ENCODE data around the gene BMF.
A peak's percentile ranks its signal among the peaks of the same experiment; 100 is the strongest.

Gene BMF

DNA sequence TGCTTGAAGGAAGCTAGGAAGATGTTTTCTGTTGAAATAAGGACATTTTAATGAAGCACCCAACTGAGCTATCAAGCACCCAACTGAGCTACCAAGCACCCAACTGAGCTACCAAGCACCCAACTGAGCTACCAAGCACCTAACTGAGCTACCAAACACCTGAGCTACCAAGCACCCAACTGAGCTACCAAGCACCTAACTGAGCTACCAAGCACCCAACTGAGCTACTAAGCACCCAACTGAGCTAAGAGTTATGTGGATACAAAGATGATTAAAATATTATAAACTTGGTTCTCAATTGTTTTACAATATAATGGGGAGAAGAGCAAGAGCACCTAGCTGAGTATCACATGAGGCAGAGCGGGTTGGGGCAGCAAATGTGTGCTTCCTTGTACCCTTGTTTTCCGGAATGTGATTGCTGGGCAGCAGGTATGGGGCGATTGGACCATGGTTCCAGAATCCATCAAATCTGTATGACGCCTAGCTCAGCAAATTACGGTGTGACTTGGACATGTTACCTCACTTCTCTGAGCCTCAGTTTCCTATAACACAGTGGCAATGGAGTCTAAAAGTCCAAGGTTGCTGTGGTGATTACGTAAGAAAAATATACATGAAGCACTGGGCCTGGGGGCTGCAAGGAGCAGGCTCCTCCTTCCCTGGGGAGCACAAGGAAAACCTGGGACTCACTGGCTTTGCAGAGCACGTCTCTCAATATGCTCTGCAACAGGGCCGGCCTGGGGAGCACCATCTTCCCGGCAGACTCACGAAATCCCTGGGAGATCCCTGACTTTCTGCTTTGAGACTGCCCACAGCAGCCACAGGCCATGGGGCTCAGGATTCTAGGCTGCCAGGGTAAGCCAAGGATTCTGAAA is 11.3 kb downstream of the BMF start:
- H3K4me1 ChIP-seq (ENCODE audit: control insufficient read depth in 5 of 5, insufficient read depth in 5 of 5, low read length in 5 of 5): peaks cover 23 to 86% (median 80%) of the 10 kb centered on the region in 5 donors
- peaks cover 0 to 3% (median 0%) of the 10 kb centered on the region in 5 donors for H3K36me3 ChIP-seq (ENCODE audit: control insufficient read depth in 5 of 5, insufficient read depth in 5 of 5, low read length in 5 of 5)

DNA sequence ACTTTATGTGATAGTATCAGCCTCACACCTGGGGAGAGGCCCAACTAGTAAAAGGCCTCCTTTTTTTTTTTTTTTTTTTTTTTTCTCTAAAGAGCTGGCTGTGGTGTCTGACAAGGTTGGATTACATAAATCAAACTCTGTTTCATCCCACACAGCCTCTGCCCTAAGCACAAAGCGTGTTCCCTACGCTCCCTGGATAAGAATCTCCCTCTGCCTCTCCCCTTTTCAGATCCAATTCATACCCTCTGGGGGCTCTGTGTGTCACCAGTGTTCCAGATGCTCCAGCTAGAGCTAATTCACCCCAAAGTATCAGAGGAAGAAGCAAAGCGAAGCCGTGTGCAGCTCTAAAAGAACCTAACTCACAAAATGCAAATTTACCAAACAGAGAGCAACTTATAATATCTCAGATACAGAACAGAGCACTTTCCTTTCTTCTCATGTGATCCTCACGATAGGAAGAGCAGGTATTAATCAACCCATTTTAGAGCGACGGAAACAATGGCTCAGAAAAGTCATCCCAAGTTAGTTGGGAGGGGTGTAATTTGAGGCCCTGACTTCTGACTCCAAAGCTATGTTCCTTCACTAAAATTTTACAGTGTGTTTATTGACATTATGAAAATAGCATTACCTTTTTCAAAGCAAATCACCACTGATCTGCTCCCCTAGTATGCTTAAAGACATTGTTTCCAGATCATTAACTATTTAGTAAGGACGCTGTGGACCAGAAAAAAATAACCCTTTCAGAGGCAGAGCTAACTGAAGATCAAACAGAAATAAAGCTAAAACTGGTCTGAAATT is 12.4 kb downstream of the BMF start:
- Histone ChIP-seq H3K27ac (ENCODE audit: low read depth, low read length) (no peak overlapping the region), H3K9me3 (ENCODE audit: control insufficient read depth in 5 of 5, low read length in 5 of 5) (no peaks in the 10 kb centered on the region), H3K4me3 (ENCODE audit: low read depth in 1 of 5, low read length in 5 of 5) (no peak overlapping the region), H3K4me1 (ENCODE audit: control insufficient read depth in 5 of 5, insufficient read depth in 5 of 5, low read length in 5 of 5) (peaks cover 23 to 85% (median 78%) of the 10 kb centered on the region in 5 donors), H3K27me3 (ENCODE audit: control insufficient read depth in 5 of 5, insufficient read depth in 4 of 5, low read length in 5 of 5) (no peaks in the 10 kb centered on the region), H3K36me3 (ENCODE audit: control insufficient read depth in 5 of 5, insufficient read depth in 5 of 5, low read length in 5 of 5) (peaks cover 0 to 4% (median 0%) of the 10 kb centered on the region in 5 donors), H3K9ac (ENCODE audit: low read length in 5 of 5) (no peak overlapping the region)

More for the DNA sequence above, 11.3 kb downstream of the BMF start:
- H3K27ac ChIP-seq (ENCODE audit: low read depth, low read length): peak overlapping the region; percentile 49
- peak overlapping the region in 1 of 5 donors; percentile 24 for H3K4me3 ChIP-seq (ENCODE audit: low read depth in 1 of 5, low read length in 5 of 5)
- H3K27me3 ChIP-seq (ENCODE audit: control insufficient read depth in 5 of 5, insufficient read depth in 4 of 5, low read length in 5 of 5): no peaks in the 10 kb centered on the region
- H3K9me3 ChIP-seq (ENCODE audit: control insufficient read depth in 5 of 5, low read length in 5 of 5): no peaks in the 10 kb centered on the region
- H3K9ac ChIP-seq (ENCODE audit: low read length in 5 of 5): peak overlapping the region in 1 of 5 donors; percentile 27

DNA sequence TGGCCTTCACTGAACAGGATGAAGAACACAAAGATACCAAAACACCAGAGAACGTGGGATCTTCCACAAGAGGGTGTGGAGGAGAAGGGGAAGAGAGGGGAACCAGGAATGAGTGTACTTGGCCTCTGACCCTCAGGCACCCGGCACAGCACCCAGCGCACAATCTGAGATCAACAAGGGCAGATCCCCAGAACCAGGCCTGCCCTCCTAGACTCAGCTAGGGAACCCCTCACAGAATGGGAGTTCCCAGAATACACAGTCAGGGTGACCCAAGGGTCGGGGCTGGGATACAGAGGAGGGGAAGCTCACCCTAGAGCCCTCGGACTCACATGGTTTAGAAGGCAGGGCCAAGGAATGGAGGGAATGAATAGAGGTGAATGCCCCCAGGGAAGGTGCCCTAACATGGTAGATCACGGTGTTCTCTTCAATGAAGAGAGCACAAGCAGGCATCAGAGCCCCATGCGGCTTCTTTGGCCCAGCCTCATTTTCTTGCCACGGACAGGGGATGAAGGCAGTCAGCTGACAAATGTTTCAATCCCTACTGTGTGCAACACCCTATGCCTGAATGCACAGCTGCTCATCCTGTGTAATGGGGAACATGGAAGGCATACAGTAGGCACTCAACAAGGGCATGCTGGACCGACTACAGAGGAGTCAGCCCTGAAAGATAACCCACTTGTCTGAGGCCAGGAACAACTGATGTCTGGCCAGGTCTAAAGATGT is 13.1 kb downstream of the BMF start:
- Histone ChIP-seq H3K4me1 (ENCODE audit: control insufficient read depth in 5 of 5, insufficient read depth in 5 of 5, low read length in 5 of 5) (peaks cover 23 to 78% (median 71%) of the 10 kb centered on the region in 5 donors), H3K27me3 (ENCODE audit: control insufficient read depth in 5 of 5, insufficient read depth in 4 of 5, low read length in 5 of 5) (no peaks in the 10 kb centered on the region), H3K9me3 (ENCODE audit: control insufficient read depth in 5 of 5, low read length in 5 of 5) (no peaks in the 10 kb centered on the region), H3K36me3 (ENCODE audit: control insufficient read depth in 5 of 5, insufficient read depth in 5 of 5, low read length in 5 of 5) (peaks cover 0 to 11% (median 6%) of the 10 kb centered on the region in 5 donors), H3K9ac (ENCODE audit: low read length in 5 of 5) (no peak overlapping the region), H3K27ac (ENCODE audit: low read depth, low read length) (no peak overlapping the region), H3K4me3 (ENCODE audit: low read depth in 1 of 5, low read length in 5 of 5) (no peak overlapping the region)

DNA sequence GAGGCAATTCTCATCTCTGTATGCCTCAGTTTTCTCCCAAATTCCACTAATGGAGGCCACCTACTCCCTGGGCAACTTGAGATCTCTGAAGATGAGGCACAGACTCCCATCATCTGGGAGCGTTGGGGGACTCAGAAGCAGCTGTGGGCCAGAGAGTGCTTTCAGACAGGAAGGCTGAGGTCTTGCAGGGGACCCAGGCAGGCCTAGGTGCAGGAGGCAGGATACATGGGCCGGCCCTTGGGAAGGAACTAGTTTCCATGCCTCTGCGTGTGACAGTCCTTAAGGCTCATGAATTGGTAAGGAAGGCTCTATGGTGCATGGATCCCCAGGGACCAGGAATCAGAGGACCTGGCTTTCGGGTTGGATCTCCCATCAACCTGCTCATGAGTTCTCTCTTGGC is 14.5 kb downstream of the BMF start:
- H3K27me3 ChIP-seq (ENCODE audit: control insufficient read depth in 5 of 5, insufficient read depth in 4 of 5, low read length in 5 of 5): no peaks in the 10 kb centered on the region
- peaks cover 24 to 70% (median 68%) of the 10 kb centered on the region in 5 donors for H3K4me1 ChIP-seq (ENCODE audit: control insufficient read depth in 5 of 5, insufficient read depth in 5 of 5, low read length in 5 of 5)
- no peak overlapping the region for H3K27ac ChIP-seq (ENCODE audit: low read depth, low read length)
- H3K36me3 ChIP-seq (ENCODE audit: control insufficient read depth in 5 of 5, insufficient read depth in 5 of 5, low read length in 5 of 5): peaks cover 0 to 24% (median 14%) of the 10 kb centered on the region in 5 donors
- H3K4me3 ChIP-seq (ENCODE audit: low read depth in 1 of 5, low read length in 5 of 5): no peak overlapping the region
- no peak overlapping the region for H3K9ac ChIP-seq (ENCODE audit: low read length in 5 of 5)
- H3K9me3 ChIP-seq (ENCODE audit: control insufficient read depth in 5 of 5, low read length in 5 of 5): no peaks in the 10 kb centered on the region

DNA sequence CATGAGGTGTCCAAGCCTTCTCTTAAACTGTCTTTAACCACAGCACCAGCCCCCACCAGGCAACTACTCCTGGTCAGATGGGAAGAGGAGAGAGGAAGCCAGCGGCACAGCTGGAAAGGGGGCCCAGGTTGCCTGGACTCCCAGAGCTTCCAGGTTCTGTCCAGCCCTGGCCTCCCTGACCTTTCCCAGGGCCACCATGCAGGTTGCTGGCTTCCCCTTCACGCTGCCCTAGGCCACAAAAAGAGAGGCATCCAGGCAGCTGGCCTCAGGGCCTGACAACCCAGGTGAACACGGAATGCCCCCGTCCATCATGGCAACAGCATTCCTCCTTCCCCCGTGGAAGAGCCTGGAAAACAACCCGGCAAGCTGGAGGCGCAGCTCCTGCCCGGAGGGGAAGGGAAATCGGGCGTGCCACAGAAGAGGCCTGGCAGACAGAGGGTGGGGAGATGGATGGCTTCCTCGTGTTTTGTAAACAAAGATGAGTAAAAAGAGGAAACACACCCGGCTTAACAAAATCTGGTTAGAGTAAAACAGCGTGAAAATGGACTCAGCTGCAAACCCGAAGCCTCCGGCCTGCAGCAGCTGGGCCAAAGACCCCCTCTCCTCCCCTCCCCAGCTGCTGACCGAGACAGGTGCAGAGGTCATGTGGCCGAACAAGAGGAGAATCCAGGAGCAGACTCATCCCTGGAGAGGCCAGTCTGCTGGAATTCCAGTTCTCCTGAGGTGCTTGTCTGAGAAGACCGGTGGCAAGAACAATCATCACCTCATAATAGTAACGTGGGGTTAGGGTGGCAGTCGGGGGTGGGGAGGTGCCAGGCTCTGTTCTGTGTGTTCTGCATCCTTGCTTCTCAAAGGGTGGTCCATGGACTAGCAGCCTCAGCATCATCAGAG is 15.5 kb downstream of the BMF start:
- Histone ChIP-seq H3K9me3 (ENCODE audit: control insufficient read depth in 5 of 5, low read length in 5 of 5) (no peaks in the 10 kb centered on the region), H3K4me3 (ENCODE audit: low read depth in 1 of 5, low read length in 5 of 5) (peak overlapping the region in 1 of 5 donors; percentile 4), H3K27ac (ENCODE audit: low read depth, low read length) (peak overlapping the region; percentile 17), H3K9ac (ENCODE audit: low read length in 5 of 5) (no peak overlapping the region), H3K27me3 (ENCODE audit: control insufficient read depth in 5 of 5, insufficient read depth in 4 of 5, low read length in 5 of 5) (no peaks in the 10 kb centered on the region), H3K36me3 (ENCODE audit: control insufficient read depth in 5 of 5, insufficient read depth in 5 of 5, low read length in 5 of 5) (peaks cover 0 to 24% (median 14%) of the 10 kb centered on the region in 5 donors), H3K4me1 (ENCODE audit: control insufficient read depth in 5 of 5, insufficient read depth in 5 of 5, low read length in 5 of 5) (peaks cover 21 to 69% (median 67%) of the 10 kb centered on the region in 5 donors)

DNA sequence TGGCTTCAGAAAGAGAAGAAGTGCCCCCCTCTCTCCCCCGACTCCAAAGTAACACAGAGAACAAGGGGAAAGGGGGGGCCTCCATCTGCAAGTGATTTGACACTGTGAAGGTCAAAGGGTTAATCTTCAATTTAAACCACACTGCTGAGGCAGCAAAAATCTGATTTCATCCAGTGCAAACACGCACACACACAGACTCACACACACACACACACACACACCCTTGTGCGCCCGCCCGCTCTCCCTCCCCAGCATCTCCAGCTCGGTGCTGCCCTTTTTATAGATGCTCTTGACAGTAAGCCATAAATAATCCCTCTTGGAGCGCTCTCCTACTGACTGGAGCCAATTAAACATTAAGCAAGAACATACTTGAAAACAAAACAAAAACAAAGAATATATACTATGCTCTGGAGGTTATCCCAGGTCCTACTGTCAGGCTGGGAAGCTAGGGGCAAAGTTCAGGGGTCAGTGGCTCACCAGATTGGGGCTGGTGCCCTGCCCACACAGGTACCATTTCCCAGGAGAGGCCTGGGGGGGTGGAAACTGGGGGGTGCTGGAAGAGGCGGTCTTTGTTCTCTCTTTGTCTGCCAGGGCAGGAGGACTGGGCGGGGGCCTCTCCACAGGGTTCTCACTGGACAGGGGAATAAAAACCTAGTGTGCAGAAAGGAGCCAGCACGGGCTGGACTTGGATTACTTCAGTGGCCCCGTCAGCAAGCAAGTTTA is 16.3 kb downstream of the BMF start:
- Histone ChIP-seq H3K9ac (ENCODE audit: low read length in 5 of 5) (no peak overlapping the region), H3K9me3 (ENCODE audit: control insufficient read depth in 5 of 5, low read length in 5 of 5) (no peaks in the 10 kb centered on the region), H3K4me3 (ENCODE audit: low read depth in 1 of 5, low read length in 5 of 5) (peak overlapping the region in 1 of 5 donors; percentile 4), H3K36me3 (ENCODE audit: control insufficient read depth in 5 of 5, insufficient read depth in 5 of 5, low read length in 5 of 5) (peaks cover 0 to 24% (median 14%) of the 10 kb centered on the region in 5 donors), H3K4me1 (ENCODE audit: control insufficient read depth in 5 of 5, insufficient read depth in 5 of 5, low read length in 5 of 5) (peaks cover 15 to 64% (median 62%) of the 10 kb centered on the region in 5 donors), H3K27me3 (ENCODE audit: control insufficient read depth in 5 of 5, insufficient read depth in 4 of 5, low read length in 5 of 5) (no peaks in the 10 kb centered on the region), H3K27ac (ENCODE audit: low read depth, low read length) (peak overlapping the region; percentile 17)

DNA sequence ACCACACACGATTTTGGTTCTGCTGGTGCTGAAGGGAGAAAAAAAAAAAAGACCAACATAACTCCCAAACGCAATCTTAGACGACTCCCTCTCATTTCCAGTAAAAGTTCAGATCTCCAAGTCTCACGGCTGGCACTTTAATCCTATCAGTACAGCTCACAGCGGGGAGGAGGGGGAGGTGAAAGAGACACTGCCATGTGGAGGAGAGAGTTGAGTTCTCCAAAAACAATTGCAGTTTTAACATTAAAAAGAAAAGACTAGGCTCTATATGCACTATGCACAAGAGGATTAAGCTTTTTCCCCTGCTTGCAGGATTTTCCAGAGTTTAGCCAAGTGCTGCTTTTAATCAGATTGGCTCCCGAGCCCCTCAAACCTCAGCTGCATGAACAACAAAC is 16.8 kb downstream of the BMF start:
- Histone ChIP-seq H3K9me3 (ENCODE audit: control insufficient read depth in 5 of 5, low read length in 5 of 5) (no peaks in the 10 kb centered on the region), H3K36me3 (ENCODE audit: control insufficient read depth in 5 of 5, insufficient read depth in 5 of 5, low read length in 5 of 5) (peaks cover 0 to 24% (median 14%) of the 10 kb centered on the region in 5 donors), H3K9ac (ENCODE audit: low read length in 5 of 5) (no peak overlapping the region), H3K27me3 (ENCODE audit: control insufficient read depth in 5 of 5, insufficient read depth in 4 of 5, low read length in 5 of 5) (no peaks in the 10 kb centered on the region), H3K4me1 (ENCODE audit: control insufficient read depth in 5 of 5, insufficient read depth in 5 of 5, low read length in 5 of 5) (peaks cover 12 to 58% (median 56%) of the 10 kb centered on the region in 5 donors), H3K27ac (ENCODE audit: low read depth, low read length) (no peak overlapping the region), H3K4me3 (ENCODE audit: low read depth in 1 of 5, low read length in 5 of 5) (no peak overlapping the region)

DNA sequence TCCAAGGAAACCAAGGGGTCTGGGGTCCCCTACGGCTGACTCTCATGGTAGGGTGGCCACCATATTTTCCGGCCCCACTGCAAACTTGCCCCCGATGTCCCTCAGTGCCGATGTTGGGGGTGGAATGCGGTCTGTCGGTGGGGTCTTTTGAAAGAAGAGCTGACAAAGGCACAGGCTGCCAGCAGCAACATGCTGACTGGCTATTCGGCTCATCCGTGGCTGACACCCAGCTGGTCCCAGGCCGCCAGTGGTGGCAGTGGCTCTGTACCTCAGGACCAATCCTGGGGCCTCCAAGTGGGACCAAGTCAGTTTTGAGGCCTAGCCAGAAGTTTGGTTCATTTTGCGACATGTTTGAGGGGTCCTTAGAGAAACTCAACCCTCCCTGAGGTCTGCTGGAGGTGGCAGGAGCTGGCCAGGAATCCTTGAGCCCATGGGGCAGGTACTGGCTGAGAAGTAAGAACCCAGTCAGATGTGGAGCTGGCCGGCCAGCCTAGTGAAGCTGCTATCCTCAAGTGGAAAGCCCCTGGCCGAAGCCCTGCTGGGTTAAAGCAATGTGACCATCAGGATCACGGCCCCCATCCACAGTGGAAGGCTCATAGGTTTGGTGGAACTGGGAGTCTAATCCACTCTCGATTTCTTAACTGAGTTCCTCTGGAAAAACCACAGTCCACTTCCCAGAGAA is 17.8 kb downstream of the BMF start:
- peaks cover 0 to 24% (median 14%) of the 10 kb centered on the region in 5 donors for H3K36me3 ChIP-seq (ENCODE audit: control insufficient read depth in 5 of 5, insufficient read depth in 5 of 5, low read length in 5 of 5)
- H3K4me3 ChIP-seq (ENCODE audit: low read depth in 1 of 5, low read length in 5 of 5): no peak overlapping the region
- no peak overlapping the region for H3K27ac ChIP-seq (ENCODE audit: low read depth, low read length)
- no peaks in the 10 kb centered on the region for H3K9me3 ChIP-seq (ENCODE audit: control insufficient read depth in 5 of 5, low read length in 5 of 5)
- H3K27me3 ChIP-seq (ENCODE audit: control insufficient read depth in 5 of 5, insufficient read depth in 4 of 5, low read length in 5 of 5): no peaks in the 10 kb centered on the region
- H3K4me1 ChIP-seq (ENCODE audit: control insufficient read depth in 5 of 5, insufficient read depth in 5 of 5, low read length in 5 of 5): peaks cover 12 to 55% (median 47%) of the 10 kb centered on the region in 5 donors
- no peak overlapping the region for H3K9ac ChIP-seq (ENCODE audit: low read length in 5 of 5)
